Measurements from ENCODE around the gene HPSE2. TPM values are rescaled to one million over a fixed set of nuclear protein-coding genes. Genes with fewer than 3 reads are reported as not detected.

Gene HPSE2
- total RNA-seq, 2 donors from 2014 or later, result 0.76 to 2.8 TPM

DNA sequence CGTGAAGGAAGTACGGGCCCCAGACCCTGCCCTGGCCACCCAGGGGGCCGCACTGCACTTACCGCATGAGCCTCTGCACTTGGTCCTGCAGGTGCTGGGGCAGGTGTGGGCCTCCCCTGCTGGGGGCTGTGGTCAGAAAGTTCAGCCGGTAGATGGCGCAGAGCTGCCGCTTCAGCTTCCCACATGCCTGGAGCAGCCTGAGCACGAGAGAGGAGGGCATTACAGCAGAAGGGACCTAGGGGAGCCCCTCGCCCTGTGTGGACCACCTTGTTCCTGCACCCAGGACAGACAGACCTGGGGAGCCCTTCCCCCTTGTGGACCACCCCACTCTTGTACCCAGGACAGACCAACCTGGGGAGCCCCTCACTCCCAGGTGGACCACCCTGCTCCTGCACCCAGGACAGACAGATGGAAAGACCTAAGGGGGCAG is 811.9 kb downstream of the HPSE2 start:
- DNase-seq (no peak), ATAC-seq (no peak)
- intact Hi-C loops (cut with DNase I, micrococcal nuclease), result no loop called here

DNA sequence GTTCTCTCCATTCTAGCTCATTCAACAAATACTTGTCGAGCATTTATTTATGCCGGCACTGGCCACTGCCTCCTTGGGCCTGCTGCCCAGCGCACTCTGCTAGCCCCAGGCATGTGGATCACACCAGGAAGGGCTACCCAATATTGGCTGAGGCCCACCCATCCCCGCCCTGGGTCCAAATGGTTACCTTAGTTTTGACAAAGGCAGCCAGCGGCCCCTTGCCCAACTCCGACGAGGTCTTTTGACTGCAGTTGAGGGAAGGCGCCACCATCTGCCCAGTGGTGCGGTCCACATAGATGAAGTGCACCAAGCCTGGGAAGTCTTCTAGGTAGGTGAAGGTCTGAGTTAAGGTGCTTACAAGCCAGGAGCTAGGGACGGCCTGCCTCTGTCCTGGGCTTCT is 813.5 kb downstream of the HPSE2 start:
- ATAC-seq (no peak), DNase-seq (no peak)
- intact Hi-C loops (cut with DNase I, micrococcal nuclease), result no loop called here

DNA sequence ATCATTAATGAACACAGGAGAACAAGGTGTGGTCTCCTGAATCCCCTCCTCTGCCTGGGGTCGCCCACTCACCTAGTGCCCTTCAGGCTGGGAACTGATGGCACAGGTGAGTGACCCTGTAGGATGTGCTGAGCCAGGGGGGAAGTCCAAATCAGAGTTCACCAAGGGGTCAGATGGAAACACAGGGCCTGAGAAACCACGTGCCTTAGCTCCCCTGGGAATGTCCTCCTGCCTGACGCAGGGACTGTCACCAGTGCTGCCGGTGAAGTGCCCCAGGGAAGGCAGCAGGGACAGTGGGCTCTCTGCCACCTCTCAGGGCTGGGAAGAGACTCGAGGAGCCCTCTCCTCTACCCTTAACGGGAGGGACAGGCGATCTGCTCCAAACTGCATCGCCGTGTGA is 814.9 kb downstream of the HPSE2 start:
- no peak for DNase-seq
- intact Hi-C loops (cut with DNase I, micrococcal nuclease), result no loop called here
- no peak for ATAC-seq

- ATAC-seq (no peak), DNase-seq (no peak)
- intact Hi-C loops (cut with DNase I, micrococcal nuclease), result no loop called here
Measured at GRCh38 chr10:98419469-98420261, 816.0 kb downstream of the HPSE2 start.

DNA sequence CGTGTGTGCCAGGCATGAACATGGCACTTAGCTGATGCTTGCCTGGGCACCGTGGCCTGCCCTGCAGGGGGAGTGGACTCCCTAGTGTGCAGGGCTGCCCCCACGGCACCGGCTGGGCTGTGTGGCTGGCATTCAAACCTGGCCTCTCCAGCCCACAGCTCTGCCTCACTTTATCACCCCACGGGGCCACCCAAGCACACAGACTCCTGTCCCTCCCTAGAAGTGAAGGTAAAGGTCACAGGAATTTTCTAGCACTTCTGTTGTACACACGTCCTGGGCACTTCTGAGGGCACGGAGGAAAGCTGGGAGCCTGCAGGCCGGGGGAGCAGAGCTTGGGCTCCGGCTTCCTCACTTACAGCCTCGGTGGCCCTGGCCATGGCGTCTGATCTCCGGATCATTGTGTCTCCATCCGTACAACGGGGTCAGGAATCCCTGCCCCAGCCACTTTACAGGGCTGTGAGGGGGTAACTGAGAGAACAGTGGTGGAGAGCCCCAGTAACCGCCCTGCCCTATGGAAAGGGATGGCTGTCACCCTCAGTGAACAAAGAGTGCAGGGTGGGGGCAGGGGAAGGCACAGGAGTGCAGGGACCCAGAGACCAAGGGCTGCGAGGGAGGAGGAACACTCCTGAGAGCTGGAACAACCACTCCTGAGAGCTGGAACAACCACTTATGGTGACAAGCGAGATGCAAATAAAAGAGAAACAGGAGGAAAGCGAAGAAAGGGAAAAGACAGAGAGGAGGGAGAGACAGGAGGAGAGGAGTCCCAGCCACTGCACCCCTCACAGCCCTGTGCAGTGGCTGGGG is 816.8 kb downstream of the HPSE2 start:
- intact Hi-C loops (cut with DNase I, micrococcal nuclease), result no loop called here
- ATAC-seq, result no peak
- no peak for DNase-seq

- ATAC-seq, result no peak
Measured at GRCh38 chr10:98417973-98418664, 817.5 kb downstream of the HPSE2 start.

DNA sequence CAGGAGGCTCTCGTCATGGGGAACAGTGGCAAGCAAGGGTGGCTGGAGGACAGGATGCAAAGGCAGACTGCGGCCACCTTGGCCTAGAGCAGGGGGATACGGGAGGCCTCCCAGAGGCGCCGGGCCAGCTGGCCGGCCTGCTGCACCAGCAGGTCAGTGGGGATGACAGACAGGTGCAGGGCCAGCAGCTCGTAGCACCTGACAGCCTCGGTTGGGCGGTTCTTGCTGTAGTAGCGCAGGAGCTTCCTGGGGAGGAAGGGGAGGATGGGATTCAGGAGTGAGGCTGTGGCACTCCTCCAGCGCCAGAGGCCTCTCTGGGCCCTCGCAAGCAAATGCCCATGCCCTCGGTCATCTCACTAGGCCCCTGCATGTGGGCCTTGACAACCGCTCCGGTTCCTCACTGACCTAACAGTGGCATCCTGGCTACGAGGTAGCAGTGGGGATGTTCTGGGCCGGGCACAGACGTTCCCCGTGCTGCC is 818.1 kb downstream of the HPSE2 start:
- intact Hi-C loops (cut with DNase I, micrococcal nuclease), result no loop called here
- DNase-seq (no peak), ATAC-seq (no peak)

More at GRCh38 chr10:98417973-98418664, 817.5 kb downstream of the HPSE2 start:
- no peak for DNase-seq
- intact Hi-C loops (cut with DNase I, micrococcal nuclease), result no loop called here

GRCh38 chr10:98416606-98417388 is 818.9 kb downstream of the HPSE2 start:
- intact Hi-C loops (cut with DNase I, micrococcal nuclease), result no loop called here
- no peak for DNase-seq
- no peak for ATAC-seq

DNA sequence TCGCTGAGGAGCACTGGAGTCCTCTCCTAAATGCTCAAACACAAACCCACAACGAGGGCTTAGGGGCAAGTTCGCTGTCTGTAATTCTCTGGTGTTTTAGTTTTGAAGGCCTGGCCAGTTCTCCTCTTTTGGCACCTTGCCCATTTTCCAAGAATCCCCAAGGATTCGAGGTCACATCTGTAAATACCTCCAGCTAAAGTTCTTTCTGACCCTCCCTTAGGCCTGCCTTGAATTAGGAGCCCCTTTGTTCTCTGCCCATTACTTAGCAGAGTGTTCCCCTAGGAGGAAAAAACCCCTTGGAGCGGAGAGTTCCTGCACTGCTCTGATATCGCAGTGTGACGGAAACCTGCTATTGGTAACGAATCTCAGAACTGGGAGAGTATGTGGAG is 819.9 kb downstream of the HPSE2 start:
- DNase-seq (no peak), ATAC-seq (no peak)
- intact Hi-C loops (cut with DNase I, micrococcal nuclease), result no loop called here

DNA sequence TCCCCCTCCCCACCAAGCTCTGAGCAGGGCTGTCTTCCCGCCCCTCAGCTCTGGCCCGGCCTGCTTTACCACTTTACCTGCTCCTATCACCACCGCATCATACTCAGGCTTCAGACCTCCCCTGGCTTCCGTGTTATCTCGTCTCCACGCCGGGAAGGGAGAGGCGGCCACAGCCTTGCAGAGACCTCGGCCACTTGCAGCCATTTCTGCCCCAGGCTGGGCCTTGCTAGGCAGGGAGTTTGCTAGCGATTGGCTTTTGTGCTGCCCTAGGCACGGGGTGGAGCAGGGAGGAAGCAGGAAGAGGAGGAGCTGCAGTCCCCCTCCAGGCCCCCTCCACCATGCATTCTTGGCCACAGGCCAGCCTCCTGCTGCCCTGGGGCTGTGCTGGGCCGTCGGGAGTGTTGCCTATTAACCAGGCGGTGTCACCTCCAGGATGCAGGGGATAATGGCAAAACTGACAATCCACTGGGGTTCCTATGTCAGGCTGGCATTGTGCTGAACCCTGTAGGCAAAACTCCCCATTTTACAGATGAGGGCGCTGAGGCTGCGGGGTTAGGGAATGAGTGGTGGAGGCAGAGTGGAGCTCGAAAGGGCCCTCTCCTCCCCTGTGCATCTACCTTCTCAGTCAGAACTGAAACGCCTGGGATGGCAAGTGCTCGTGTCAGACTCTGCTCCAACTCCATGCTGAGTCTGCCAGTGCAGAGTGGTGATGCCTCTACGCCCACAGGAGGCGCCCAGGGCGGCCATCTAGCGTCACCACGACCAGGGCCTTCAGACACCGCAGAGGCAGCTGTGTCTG is 820.5 kb downstream of the HPSE2 start, which contains the start of gene PYROXD2:
Gene PYROXD2 (minus strand): TSS at position 251 of the 799 bp plus-strand sequence. CDS start 47 bp downstream, at position 204.
- DNase-seq (peak; percentile 93 to 95), ATAC-seq (peak; percentile 95)
- intact Hi-C loops (cut with DNase I, micrococcal nuclease), result no loop called here

DNA sequence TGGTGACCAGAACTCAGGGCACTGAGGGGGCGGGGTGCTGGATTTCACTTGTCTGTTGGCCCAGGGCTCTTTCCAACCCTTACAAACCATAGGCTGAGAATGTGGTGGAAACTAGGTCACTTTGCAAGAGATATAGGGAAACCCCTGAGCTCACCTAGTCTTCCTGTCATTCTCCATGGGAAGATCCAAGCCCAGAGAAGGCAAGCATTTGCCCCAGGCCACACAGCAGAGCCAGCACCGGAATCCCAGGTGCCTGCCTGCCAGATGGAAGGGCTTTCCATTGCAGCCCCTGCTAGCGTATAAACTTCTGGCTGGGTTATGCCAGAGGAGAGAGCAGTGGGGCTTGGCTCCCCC is 821.1 kb downstream of the HPSE2 start:
- DNase-seq (no peak), ATAC-seq (no peak)
- intact Hi-C loops (cut with DNase I, micrococcal nuclease), result no loop called here

DNA sequence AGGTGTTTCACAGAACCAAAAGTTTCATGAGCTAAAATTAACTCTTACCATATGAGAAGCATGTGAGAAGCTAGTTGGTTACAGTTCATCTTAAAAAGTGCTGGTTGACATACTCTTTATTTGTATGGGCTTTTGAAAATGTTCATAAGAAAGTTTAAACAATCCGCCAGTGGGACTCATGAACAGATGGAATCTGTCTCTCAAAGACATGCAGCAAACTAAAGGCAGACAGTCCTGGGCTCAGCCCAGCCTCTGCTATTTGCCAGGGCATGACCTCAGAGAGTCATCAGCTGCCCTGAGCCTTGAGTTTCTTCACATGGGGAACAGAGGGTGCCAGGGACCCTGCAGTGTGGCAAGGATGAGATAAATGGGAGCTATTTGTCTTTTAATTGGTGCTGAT is 823.9 kb downstream of the HPSE2 start:
- ATAC-seq (no peak), DNase-seq (peak in 1 of 2 donors; percentile 22)
- intact Hi-C loops (cut with DNase I, micrococcal nuclease), result no loop called here

GRCh38 chr10:98411166-98411565 is 824.5 kb downstream of the HPSE2 start:
- DNase-seq, result peak in 1 of 2 donors; percentile 9
- ATAC-seq, result no peak

GRCh38 chr10:98410759-98411158 is 824.9 kb downstream of the HPSE2 start:
- intact Hi-C loops (cut with DNase I, micrococcal nuclease), result no loop called here

More at GRCh38 chr10:98411166-98411565, 824.5 kb downstream of the HPSE2 start:
- intact Hi-C loops (cut with DNase I, micrococcal nuclease), result no loop called here

GRCh38 chr10:98410135-98410743 is 825.4 kb downstream of the HPSE2 start:
- intact Hi-C loops (cut with DNase I, micrococcal nuclease), result no loop called here
- ATAC-seq (no peak), DNase-seq (peak in 1 of 2 donors; percentile 9)

More at GRCh38 chr10:98410759-98411158, 824.9 kb downstream of the HPSE2 start:
- no peak for ATAC-seq
- peak in 1 of 2 donors; percentile 17 for DNase-seq

DNA sequence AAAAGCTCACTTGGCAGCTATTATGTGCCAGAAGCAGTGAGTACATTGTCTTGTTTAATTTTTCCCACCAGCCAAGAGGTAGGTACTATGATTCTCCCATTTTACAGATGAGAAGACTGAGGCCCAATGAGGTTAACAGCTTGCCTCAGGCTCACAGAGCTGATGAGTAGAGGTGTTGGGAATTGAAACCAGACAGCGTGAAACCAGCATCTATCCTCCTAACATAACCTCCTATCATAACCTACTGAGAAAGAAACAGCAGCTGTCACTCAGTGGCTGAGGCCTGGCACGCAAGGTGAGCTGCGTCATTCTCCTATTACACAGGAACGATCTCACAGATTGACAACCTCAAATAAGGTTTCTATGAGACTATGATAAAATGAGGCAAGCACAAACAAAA is 826.9 kb downstream of the HPSE2 start:
- ATAC-seq (no peak), DNase-seq (no peak)
- intact Hi-C loops (cut with DNase I, micrococcal nuclease), result no loop called here

DNA sequence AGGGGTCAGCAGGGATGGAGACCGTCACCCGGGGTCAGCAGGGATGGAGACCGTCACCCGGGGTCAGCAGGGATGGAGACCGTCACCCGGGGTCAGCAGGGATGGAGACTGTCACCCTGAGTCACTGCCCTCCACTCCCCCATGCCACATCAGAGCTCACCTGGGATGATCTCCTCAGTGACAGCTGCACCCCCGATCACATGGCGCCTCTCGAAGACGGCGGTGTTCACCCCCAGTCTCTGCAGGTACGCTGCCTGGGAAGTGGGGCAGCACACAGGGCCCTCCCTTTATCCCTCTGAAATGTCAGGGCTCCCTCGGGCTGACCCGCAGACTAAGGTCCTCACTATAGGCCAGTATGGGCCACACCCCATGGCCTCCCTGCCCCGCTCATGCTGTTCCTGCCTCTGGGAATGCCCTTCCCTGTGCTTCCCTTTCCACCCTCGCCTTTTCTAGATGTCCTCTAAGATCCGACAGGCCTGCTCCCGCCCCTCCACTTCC is 827.9 kb downstream of the HPSE2 start:
- ATAC-seq (no peak), DNase-seq (no peak)
- intact Hi-C loops (cut with DNase I, micrococcal nuclease), result no loop called here
